HepG2 (cell line): ENCODE results near the gene SPACDR. TPM values are rescaled to one million over a fixed set of nuclear protein-coding genes. Genes with fewer than 3 reads are reported as not detected.

ENCODE experiments used
- CEBPG ChIP-seq: IDR thresholded peaks from 2 replicates; pipeline ENCODE4 v1.6.1; 2016
- CSRNP2 ChIP-seq: sonication (generic); formaldehyde crosslinking; conservative IDR thresholded peaks from 2 replicates; pipeline ENCODE4 v1.8.0; 2022; ENCODE audit warnings: low read depth, missing genetic modification reagents
- HNF1B ChIP-seq: sonication (generic); formaldehyde crosslinking; IDR thresholded peaks from 2 replicates; pipeline ENCODE4 v1.5.1; 2020; ENCODE audit warnings: mild to moderate bottlenecking, moderate library complexity, missing genetic modification reagents
- IKZF1 ChIP-seq: fragments of 450-650 bp; IDR thresholded peaks from 2 replicates; pipeline ENCODE4 v1.7.1; 2016
- IRX3 ChIP-seq: sonication (generic); formaldehyde crosslinking; IDR thresholded peaks from 2 replicates; pipeline ENCODE4 v1.8.1; 2023; ENCODE audit warnings: mild to moderate bottlenecking, low read depth, missing genetic modification reagents, borderline replicate concordance
- KLF11 ChIP-seq: IDR thresholded peaks from 2 replicates; pipeline ENCODE4 v1.6.1; 2016; ENCODE audit warnings: missing compliant biosample characterization
- MXD1 ChIP-seq: sonication (generic); formaldehyde crosslinking; IDR thresholded peaks from 2 replicates; pipeline ENCODE4 v1.4.0; 2020; ENCODE audit warnings: mild to moderate bottlenecking, missing genetic modification reagents
- REXO4 ChIP-seq: sonication (generic); formaldehyde crosslinking; IDR thresholded peaks from 2 replicates; pipeline ENCODE4 v1.8.0; 2022; ENCODE audit warnings: missing genetic modification reagents, mild to moderate bottlenecking, borderline replicate concordance
- SNAI1 ChIP-seq: sonication (generic); formaldehyde crosslinking; IDR thresholded peaks from 2 replicates; pipeline ENCODE4 v1.5.0; 2020; ENCODE audit warnings: mild to moderate bottlenecking, missing genetic modification reagents, borderline replicate concordance
- STAG1 ChIP-seq: sonication (generic); formaldehyde crosslinking; IDR thresholded peaks from 2 replicates; pipeline ENCODE4 v1.4.0; 2020; ENCODE audit warnings: missing genetic modification reagents
- ZFP90 ChIP-seq: sonication (generic); formaldehyde crosslinking; IDR thresholded peaks from 2 replicates; pipeline ENCODE4 v1.8.0; 2022; ENCODE audit warnings: missing genetic modification reagents, mild to moderate bottlenecking, inconsistent platforms, borderline replicate concordance
- ZNF280D ChIP-seq: sonication (generic); formaldehyde crosslinking; IDR thresholded peaks from 2 replicates; pipeline ENCODE4 v1.5.1; 2020; ENCODE audit warnings: mild to moderate bottlenecking, missing genetic modification reagents
- ZNF816 ChIP-seq: sonication (generic); formaldehyde crosslinking; IDR thresholded peaks from 2 replicates; pipeline ENCODE4 v1.8.0; 2022; ENCODE audit warnings: missing genetic modification reagents, mild to moderate bottlenecking, borderline replicate concordance
- ZNF883 ChIP-seq: sonication (generic); formaldehyde crosslinking; IDR thresholded peaks from 2 replicates; pipeline ENCODE4 v1.5.1; 2020; ENCODE audit warnings: mild to moderate bottlenecking, missing genetic modification reagents; ENCODE audit errors: not compliant biosample characterization
- polyA plus RNA-seq, 8 experiments: library from polyadenylated mRNA; depleted of rRNA in 3 of 8; stranded (reverse) in 7 of 8; unstranded in 1 of 8; fragments of >200 nt; fragmentation: Illumina TruSeq in 4 of 8; extraction: Trizol in 4 of 8; gene quantifications; 2 replicates each; pipeline versions ENCODE4 v1.2.1 to v1.2.3, GENCODE V29; 2011 to 2016; ENCODE audit warnings: low read depth in 4 of 8, missing spikeins in 1 of 8, mixed read lengths in 1 of 8; ENCODE audit not compliant: insufficient read depth in 1 of 8
- total RNA-seq, 5 experiments: library from RNA; depleted of rRNA; stranded (reverse); fragments of >200 nt; fragmentation: Illumina TruSeq; extraction: Trizol; gene quantifications; 2 replicates each; pipeline ENCODE4 v1.2.3, GENCODE V29; 2016; ENCODE audit warnings: low read depth in 1 of 5
- TF ChIP-seq, protein P1 (sequence below): sonication (generic); formaldehyde crosslinking; IDR thresholded peaks from 2 replicates; pipeline ENCODE4 v1.4.0; 2020; ENCODE audit warnings: mild to moderate bottlenecking, missing genetic modification reagents
- TF ChIP-seq, protein P2 (sequence below): sonication (generic); formaldehyde crosslinking; IDR thresholded peaks from 2 replicates; pipeline ENCODE4 v1.8.0; 2022; ENCODE audit warnings: low read depth, missing genetic modification reagents
- TF ChIP-seq, protein P3 (sequence below): IDR thresholded peaks from 2 replicates; pipeline ENCODE4 v1.6.1; 2016

Gene SPACDR
- total and polyA plus RNA-seq, 2 of the 13 experiments (the other 11 are each of a cell fraction or from before 2014, with no cell fraction given), result 0.41 TPM; not detected in 1

DNA sequence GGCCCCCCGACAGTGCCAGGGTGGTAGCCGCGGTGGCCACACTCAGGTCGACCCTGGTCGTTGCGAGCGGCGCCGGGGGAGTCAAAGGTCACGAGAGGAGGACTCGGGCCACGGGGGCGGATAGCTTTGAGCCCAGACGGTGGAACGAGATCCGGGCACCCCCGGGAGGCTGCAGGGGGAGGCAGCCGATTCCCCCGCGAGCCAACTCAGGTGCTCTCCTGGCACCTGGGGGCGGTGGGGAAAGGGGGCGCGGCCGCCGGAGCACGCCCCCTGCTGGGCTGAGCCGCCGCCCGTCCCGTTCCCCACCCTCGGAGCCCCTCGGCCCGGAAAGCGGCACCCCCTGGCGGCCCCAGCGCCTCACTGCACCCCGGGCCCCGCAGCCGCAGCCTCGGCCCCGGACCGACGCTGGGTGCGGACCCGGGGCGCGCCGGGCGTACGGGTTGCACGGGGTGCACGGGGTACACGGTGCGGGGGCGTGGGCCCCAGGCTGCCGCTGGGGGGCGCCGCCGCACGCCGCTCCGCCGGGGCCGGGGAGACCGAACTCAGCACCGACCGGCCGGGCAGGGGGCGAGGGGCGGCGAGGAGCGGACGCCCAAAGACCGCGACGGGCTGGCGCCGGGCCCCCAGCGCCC, 19.1 kb upstream of the SPACDR start (continued):
- TF ChIP-seq HNF1B (no peak), ZFP90 (CRISPR knock-in tag) (no peak), KLF11 (CRISPR knock-in tag) (no peak), CSRNP2 (CRISPR knock-in tag) (no peak), CEBPG (CRISPR knock-in tag) (no peak), IKZF1 (no peak), ZNF883 (CRISPR knock-in tag) (no peak), ZNF280D (no peak), ZNF816 (CRISPR knock-in tag) (no peak), IRX3 (CRISPR knock-in tag) (no peak), STAG1 (CRISPR knock-in tag) (peak; percentile 58), MXD1 (no peak), REXO4 (CRISPR knock-in tag) (no peak), SNAI1 (no peak)
- TF ChIP-seq, protein P1, sequence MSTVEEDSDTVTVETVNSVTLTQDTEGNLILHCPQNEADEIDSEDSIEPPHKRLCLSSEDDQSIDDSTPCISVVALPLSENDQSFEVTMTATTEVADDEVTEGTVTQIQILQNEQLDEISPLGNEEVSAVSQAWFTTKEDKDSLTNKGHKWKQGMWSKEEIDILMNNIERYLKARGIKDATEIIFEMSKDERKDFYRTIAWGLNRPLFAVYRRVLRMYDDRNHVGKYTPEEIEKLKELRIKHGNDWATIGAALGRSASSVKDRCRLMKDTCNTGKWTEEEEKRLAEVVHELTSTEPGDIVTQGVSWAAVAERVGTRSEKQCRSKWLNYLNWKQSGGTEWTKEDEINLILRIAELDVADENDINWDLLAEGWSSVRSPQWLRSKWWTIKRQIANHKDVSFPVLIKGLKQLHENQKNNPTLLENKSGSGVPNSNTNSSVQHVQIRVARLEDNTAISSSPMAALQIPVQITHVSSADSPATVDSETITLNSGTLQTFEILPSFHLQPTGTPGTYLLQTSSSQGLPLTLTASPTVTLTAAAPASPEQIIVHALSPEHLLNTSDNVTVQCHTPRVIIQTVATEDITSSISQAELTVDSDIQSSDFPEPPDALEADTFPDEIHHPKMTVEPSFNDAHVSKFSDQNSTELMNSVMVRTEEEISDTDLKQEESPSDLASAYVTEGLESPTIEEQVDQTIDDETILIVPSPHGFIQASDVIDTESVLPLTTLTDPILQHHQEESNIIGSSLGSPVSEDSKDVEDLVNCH (CRISPR knock-in tag), result no peak
- TF ChIP-seq, protein P2, sequence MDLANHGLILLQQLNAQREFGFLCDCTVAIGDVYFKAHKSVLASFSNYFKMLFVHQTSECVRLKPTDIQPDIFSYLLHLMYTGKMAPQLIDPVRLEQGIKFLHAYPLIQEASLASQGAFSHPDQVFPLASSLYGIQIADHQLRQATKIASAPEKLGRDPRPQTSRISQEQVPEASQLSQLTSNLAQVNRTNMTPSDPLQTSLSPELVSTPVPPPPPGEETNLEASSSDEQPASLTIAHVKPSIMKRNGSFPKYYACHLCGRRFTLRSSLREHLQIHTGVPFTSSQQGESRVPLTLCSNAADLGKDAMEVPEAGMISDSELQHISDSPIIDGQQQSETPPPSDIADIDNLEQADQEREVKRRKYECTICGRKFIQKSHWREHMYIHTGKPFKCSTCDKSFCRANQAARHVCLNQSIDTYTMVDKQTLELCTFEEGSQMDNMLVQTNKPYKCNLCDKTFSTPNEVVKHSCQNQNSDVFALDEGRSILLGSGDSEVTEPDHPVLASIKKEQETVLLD (CRISPR knock-in tag), result peak; percentile 69
- TF ChIP-seq, protein P3, sequence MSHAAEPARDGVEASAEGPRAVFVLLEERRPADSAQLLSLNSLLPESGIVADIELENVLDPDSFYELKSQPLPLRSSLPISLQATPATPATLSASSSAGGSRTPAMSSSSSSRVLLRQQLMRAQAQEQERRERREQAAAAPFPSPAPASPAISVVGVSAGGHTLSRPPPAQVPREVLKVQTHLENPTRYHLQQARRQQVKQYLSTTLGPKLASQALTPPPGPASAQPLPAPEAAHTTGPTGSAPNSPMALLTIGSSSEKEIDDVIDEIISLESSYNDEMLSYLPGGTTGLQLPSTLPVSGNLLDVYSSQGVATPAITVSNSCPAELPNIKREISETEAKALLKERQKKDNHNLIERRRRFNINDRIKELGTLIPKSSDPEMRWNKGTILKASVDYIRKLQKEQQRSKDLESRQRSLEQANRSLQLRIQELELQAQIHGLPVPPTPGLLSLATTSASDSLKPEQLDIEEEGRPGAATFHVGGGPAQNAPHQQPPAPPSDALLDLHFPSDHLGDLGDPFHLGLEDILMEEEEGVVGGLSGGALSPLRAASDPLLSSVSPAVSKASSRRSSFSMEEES (CRISPR knock-in tag), result no peak
